Measurements from ENCODE around the gene KCTD17.

- TF ChIP-seq EZH2 (IDR thresholded peaks at IDR 0.05; ENCODE audit: insufficient read depth, low read length): no peak
- TF ChIP-seq, protein P1, sequence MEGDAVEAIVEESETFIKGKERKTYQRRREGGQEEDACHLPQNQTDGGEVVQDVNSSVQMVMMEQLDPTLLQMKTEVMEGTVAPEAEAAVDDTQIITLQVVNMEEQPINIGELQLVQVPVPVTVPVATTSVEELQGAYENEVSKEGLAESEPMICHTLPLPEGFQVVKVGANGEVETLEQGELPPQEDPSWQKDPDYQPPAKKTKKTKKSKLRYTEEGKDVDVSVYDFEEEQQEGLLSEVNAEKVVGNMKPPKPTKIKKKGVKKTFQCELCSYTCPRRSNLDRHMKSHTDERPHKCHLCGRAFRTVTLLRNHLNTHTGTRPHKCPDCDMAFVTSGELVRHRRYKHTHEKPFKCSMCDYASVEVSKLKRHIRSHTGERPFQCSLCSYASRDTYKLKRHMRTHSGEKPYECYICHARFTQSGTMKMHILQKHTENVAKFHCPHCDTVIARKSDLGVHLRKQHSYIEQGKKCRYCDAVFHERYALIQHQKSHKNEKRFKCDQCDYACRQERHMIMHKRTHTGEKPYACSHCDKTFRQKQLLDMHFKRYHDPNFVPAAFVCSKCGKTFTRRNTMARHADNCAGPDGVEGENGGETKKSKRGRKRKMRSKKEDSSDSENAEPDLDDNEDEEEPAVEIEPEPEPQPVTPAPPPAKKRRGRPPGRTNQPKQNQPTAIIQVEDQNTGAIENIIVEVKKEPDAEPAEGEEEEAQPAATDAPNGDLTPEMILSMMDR (IDR thresholded peaks at IDR 0.05; ENCODE audit: insufficient read depth, low read depth, low read length): no peak
Observed at GRCh38 chr22:37070744-37071143, 19.2 kb downstream of the KCTD17 start.

All from astrocyte (in vitro differentiated cells and primary cell).